Choroid plexus epithelial cell (primary cell): Measurements from ENCODE around the gene AGTRAP.

Experiments used
- DNase-seq: peaks from one replicate; pipeline ENCODE4 v3.0.0-alpha.2; 2010; ENCODE audit warnings: low read depth
- H3K4me3 ChIP-seq: 2 replicates; pipeline ENCODE4 v1.5.1; 2011; ENCODE audit warnings: low read depth, mild to moderate bottlenecking, control low read depth, low read length, moderate library complexity
- TF ChIP-seq, protein P1 (sequence below): conservative IDR thresholded peaks from 2 replicates; pipeline ENCODE4 v1.5.1; 2011; ENCODE audit warnings: low read depth, mild to moderate bottlenecking, control low read depth, inconsistent platforms, low read length, moderate library complexity

The AGTRAP gene

DNA sequence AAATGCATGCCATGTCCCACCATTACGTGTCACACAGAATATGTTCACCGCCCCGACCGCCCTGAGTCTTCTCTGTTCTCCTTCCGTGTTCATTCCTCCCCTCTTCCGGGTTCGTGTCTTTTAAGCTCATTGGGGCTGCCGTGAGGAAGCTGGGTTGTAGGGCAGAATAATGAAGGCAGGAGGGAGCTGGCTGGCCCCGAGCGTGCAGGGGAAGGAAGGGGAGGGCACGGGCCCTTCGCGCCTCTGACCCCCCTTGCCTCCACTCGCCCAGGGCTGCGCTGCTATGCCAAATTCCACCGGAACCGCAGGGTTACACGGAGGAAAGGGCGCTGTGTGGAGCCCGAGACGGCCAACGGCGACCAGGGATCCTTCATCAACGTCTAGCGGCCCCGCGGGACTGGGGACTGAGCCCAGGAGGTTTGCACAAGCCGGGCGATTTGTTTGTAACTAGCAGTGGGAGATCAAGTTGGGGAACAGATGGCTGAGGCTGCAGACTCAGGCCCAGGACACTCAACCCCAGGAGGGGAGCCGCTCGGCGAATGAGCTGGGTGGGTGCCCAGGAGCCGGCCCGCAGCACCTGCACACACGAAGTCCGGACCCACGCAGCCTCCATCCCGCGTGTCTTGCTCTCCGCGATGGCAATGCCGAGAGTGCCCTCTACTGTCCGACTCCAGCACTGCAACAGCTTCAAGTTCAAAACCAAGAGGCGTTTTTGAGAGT lies 16.5 kb upstream of the AGTRAP start:
- peak; percentile 78 for DNase-seq
- peak overlapping the region; percentile 33 for H3K4me3 ChIP-seq
- TF ChIP-seq, protein P1, sequence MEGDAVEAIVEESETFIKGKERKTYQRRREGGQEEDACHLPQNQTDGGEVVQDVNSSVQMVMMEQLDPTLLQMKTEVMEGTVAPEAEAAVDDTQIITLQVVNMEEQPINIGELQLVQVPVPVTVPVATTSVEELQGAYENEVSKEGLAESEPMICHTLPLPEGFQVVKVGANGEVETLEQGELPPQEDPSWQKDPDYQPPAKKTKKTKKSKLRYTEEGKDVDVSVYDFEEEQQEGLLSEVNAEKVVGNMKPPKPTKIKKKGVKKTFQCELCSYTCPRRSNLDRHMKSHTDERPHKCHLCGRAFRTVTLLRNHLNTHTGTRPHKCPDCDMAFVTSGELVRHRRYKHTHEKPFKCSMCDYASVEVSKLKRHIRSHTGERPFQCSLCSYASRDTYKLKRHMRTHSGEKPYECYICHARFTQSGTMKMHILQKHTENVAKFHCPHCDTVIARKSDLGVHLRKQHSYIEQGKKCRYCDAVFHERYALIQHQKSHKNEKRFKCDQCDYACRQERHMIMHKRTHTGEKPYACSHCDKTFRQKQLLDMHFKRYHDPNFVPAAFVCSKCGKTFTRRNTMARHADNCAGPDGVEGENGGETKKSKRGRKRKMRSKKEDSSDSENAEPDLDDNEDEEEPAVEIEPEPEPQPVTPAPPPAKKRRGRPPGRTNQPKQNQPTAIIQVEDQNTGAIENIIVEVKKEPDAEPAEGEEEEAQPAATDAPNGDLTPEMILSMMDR = peak; percentile 96

DNA sequence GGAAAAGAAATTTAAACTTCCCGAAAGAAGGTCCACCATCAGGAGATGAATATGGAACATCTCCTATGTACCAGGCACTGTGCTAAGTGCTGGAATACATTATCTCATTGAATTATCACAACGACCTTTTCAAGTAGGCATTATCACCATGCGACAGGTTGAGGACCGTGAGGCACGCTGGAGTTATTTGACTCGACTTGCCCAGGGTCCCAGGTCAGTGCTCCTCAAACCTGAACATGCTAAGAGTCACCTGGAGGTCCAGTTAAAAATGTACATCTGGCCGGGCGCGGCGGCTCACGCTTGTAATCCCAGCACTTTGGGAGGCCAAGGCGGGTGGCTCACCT lies 15.9 kb upstream of the AGTRAP start:
- DNase-seq = no peak
- TF ChIP-seq, protein P1 = no peak
- H3K4me3 ChIP-seq = no peak overlapping the region

DNA sequence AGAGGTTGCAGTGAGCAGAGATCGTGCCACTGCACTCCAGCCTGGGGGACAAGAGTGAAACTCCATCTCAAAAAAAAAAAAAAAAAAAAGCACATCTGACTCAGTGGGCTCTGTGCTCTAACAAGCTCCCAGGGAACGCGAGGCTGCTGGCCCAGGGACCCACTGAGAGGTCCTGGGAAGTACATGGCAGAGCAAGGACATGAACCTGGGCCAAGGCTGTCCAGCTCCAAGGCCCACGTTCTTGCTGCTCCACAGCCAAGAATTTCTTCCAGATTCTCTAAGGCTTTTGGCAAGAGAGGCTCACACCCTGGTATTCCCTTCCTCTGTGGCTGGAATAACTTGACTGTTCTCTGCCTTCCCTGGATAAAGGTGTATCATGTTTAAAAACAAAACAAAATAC lies 15.4 kb upstream of the AGTRAP start:
- DNase-seq = no peak
- TF ChIP-seq, protein P1 = no peak
- H3K4me3 ChIP-seq = no peak overlapping the region

DNA sequence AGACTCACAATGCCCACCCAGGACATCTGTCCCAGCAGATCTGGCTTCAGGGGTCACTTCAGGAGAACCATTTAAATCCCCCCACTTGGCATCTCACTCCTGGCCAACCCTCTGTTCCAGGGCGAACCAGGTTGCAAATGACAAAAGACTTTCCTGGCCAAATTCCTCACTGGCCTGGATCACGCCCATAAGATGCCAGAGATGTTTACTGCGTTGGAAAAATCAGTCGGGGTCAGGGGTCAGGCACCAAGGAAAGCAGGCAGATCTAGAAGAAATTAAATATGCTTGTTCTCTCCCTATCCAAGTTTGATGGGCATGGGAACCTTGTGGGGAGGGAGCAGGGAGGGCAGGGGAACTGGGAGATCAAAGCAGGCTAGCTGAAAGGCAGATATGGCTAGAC lies 14.6 kb upstream of the AGTRAP start:
- no peak overlapping the region for H3K4me3 ChIP-seq
- no peak for DNase-seq
- TF ChIP-seq, protein P1 = no peak

DNA sequence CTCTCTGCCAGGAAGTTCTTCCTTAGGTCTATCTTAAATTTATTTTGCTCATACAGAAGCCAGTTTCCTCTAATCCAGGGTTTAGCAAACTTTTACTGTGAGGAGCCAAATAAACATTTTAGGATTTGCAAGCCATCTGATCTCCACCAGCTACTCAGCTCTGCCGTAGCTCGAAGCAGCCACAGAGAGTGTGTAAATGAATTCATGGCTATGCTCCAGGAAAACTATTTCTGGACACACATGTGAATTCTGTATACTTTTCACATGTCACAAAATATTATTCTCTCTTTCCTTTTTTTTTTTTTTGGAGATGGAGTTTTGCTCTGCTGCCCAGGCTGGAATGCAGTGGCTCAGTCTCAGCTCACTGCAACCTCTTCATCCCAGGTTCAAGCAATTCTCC lies 13.4 kb upstream of the AGTRAP start:
- H3K4me3 ChIP-seq = no peak overlapping the region
- TF ChIP-seq, protein P1 = no peak
- no peak for DNase-seq

DNA sequence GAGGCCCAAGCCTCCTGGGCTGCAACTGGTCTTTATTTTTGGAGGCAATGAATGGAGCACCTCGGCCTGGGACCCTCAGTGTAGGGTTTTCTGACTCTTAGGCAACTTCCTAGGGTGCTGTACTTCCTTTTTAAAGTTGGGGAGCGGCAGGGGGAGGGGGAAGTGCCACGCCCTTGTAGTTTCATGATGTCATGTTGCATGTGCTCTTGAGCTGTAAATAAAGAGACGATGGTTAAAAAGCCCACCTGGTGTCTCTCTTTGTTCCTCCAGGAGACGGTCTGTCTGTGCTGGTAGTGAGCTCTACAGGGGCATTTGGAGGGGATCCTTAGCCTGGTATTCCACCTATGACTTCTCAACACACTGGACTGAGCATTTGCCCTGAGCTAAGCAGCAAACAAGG lies 10.3 kb upstream of the AGTRAP start:
- TF ChIP-seq, protein P1 = no peak
- no peak for DNase-seq
- no peak overlapping the region for H3K4me3 ChIP-seq

DNA sequence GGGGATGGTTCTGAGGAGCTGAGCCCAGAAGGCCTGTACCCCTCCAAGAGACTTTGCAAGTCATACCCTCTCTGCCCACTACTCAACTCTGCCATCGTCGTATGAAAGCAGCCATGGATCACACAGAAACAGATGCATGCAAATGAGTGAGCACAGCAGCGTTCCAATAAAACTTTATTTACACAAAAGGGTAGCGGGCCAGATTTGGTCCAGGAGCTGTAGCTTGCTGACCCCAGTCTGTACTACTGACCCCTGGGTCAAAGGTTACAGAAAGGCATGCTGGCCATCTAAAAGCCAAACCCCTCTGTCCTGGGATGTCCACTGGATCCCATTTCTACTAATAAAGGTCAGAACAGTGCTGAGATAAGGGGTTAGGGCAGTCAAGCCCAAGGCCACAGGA lies 8.8 kb upstream of the AGTRAP start:
- TF ChIP-seq, protein P1 = no peak
- DNase-seq = no peak

More for the DNA sequence above, 8.8 kb upstream of the AGTRAP start:
- H3K4me3 ChIP-seq = no peak overlapping the region
